NCI-H1694 (cell line): ENCODE data around the gene NFATC2.
"Not testable (repeated sequence)": the region's sequence is repeated elsewhere in the genome, so short reads cannot be mapped to it uniquely, and the experiment has no call there.

ENCODE experiments used
- DNase-seq: peaks from one replicate; lab custom pipeline; 2025; lab: John Stamatoyannopoulos, UW

Gene NFATC2

GRCh38 chr20:51470499-51470820 is 72.1 kb downstream of the NFATC2 start:
- DNase-seq: no peak

- DNase-seq: no peak
Observed at GRCh38 chr20:51469578-51470498, 72.7 kb downstream of the NFATC2 start.

- DNase-seq: no peak
Observed at GRCh38 chr20:51469046-51469445, 73.5 kb downstream of the NFATC2 start.

DNA sequence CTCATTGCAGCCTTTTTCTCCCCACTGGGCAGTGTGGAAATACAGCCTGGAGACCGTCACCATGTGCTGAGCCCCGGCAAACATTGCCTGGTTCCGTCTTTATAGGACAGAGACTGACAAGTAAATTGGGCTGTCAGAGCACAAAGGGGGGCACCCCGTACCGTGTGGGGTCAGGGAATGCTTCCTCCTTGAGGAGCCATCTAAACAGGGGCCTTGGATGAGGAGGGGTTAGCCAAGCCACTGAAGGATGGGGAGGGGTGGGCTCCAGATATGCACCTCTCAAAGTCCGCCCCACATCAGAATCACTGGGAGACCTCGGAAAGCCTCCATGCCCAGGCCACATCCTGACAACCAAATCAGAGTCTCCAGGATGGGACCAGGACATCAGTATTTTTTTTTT is 73.9 kb downstream of the NFATC2 start:
- DNase-seq: no peak

DNA sequence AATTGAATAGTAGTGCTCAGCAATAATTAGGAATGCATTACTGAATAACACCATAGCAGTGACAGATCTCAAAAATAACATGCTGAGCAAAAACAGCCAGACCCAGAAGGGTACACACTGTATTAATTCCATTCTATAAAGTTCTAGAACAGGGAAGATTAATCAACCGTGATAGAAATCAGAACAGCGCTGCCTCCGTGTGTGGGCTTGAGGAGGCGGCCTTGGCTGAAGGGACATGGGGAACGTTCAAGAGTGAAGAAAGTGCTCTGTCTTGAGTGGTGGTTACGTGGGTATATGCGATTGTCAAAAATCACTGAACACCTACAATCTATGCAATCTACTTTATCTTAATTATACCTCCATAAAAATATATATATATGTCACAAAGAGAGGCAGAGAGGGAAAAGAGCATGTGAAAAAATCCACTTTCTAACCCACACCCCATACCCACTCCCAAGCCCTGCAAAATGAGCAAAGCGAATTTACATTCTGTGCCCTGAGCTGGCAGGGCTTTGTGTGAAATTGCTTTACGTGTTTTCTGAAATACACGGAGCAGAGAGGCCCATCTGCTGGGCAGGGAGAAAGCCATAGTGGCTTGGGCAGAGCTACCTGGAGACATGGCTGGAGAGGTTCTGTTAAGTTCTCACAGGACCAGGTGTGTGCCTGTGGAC is 74.4 kb downstream of the NFATC2 start:
- DNase-seq: no peak

- no peak for DNase-seq
Observed at GRCh38 chr20:51463998-51464397, 78.5 kb downstream of the NFATC2 start.

DNA sequence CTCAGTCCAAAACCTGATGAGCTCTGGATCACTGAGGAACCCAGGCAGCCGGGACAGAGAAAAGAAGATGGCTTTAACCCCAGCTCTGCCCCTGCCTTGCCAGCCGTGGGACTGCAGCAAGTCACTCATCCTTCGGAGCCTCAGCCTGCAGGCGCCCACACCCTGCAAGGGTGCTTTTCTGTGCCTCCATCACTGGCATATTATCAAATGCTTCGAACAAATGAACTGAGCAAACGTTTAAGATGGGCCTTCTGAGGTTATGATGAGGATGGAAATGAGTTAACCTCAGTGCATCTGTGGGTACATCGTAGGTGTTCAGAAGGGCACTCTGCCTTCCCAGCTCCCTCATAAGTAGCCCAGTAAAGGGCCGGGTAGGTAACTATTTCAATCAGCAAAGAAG is 79.0 kb downstream of the NFATC2 start:
- DNase-seq: no peak

DNA sequence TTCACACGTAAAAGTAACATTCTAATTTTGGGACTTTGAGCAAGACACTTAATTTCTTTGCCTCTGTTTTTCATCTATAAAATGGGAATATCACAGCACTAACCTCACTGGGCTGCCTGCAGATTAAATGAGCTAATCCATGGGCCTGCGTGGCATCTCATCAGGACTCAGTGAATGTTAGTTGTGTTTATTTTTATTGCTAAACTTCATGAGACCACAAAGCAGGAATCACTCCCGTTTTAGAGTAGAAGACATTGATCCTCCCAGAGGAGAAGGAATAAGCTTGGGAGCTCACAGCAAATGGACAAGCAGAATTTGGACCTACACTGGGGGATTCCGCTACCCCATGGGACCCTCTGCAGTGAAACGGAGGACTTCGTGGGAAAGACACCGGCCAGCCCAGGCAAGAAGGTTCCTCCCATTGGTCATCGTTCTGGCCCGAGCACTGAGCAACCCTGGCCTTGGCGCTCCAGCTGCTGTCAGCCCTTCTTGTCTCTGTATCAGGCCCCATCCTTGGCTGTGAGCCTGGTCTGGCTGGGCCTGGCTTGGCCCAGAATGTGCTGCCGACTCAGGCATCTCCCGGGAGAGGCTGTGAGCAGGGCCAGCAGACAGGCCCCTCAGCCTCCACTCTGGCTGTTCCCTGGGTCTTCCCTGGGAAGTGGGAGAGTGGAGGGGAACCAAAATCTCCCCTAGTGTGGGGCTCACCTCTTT is 79.8 kb downstream of the NFATC2 start:
- no peak for DNase-seq

- not testable (repeated sequence) for DNase-seq
Observed at GRCh38 chr20:51461846-51462245, 80.7 kb downstream of the NFATC2 start.

GRCh38 chr20:51461306-51461705 is 81.2 kb downstream of the NFATC2 start:
- DNase-seq: no peak

GRCh38 chr20:51460569-51461265 is 81.8 kb downstream of the NFATC2 start:
- DNase-seq: no peak

DNA sequence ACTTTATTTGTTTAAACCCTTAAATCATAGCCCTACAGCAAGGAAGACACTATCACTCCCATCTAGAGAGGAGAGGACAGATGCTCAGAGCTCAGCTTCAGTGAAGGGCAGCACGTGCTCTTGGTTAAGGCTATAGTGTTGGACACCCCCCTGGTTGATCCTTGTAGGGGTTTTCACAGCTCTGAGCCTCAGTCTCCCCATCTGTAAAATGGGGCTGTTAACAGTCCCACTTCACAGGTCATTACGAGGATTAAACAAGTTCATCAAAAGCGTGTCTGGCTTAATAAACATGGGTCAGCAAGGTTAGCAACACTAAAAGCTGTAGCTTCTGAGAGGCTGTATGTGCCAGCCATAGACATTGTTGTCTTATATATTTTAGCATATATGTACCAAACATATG is 82.4 kb downstream of the NFATC2 start:
- no peak for DNase-seq

GRCh38 chr20:51458751-51459439 is 83.6 kb downstream of the NFATC2 start:
- DNase-seq: no peak

DNA sequence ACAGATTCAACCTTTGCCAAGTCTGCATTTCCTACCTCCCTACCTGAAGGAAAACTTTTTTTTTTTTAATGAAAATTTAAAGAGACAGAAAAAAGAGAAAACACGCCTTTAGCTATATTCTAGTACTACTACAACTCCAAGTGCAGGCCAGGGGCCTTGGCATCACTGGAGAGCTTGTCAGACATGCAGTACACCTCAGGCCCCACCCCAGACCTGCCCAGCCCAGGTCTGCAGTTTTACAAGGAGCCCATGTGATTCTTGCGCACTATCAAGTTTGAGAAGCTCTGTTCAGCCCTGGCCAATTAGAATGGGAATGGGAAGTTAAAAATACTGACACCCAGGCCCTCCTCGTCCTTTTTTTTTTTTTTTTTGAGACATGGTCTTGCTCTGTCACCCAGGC is 85.0 kb downstream of the NFATC2 start:
- DNase-seq: no peak

DNA sequence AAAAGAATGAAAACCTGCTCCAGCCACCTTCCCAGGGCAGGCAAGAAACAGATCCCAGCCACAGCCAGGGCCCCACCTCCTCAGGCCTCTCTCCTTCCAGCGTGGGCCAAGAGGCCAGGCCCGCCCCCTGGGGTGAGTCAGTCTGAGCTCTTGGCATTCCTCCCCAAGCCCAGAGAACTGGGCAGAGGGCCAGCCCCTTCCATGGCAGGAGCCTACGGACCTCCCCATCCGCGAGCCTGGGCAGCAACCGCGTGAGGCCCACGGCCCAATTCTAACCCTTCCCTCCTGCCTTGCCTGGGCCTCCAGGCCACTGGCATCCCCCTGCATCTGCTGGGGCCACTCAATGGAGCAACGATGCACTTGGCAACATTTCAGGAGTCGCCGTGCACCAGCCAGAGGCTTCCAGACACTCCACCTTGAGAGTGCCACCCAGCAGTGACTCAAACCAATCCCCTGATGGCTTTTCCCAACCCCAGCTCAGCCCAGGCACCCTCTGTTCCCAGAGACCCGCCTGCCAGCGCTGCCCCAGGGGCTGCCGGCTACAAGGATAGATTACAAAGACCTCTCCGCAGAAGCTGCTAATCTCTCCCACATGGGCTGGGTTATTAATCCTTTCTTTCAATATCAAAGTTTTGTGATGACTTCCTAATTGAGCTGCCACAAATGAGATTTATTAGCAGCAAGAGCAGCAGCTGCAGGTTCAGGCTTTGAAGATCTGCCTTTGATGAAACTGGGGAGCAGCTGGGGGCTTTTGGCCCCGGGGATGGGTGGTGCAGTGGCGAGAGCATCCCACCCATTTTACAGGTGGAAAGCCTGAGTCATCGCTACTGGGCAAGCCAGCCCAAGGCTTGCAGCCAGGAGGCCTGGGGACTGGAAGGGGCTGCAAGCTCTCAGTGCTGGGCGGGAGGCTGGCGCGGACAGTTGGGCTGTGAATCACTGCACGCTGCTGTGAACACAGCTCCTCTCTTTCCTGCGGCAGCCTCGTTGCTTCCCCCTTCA is 85.7 kb downstream of the NFATC2 start:
- peak; percentile 55 for DNase-seq

DNA sequence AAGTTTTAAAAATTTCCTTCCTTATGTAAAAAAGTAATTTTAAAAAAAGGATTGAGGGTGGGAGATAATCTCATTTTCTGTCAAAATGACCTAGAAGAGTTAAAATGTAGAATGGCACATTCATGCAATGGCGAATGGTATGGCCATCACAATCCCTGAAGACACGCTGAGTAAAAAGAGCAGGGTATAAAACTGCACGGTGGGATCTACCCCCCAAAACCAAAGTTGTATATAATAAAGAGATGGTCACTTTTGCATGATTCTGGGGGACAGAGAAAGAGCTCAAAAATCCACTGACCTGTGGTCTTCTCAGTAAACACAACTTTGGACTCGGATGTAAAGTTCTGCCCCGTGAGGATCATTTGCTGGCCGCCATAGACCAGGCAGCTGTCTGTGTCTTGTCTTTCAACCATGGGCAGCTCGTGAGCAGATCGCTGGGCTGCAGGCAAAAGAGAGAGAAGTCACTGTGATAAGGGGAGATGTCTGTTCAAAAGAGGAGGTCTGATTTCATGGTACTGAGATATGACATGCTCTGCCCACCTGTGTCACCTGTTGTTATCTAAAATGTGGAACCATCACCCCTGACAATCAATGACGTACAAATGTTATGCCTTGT is 88.2 kb downstream of the NFATC2 start:
- DNase-seq: no peak

GRCh38 chr20:51452734-51453365 is 89.7 kb downstream of the NFATC2 start:
- no peak for DNase-seq

- no peak for DNase-seq
Observed at GRCh38 chr20:51452091-51452613, 90.4 kb downstream of the NFATC2 start.

GRCh38 chr20:51451484-51451883 is 91.0 kb downstream of the NFATC2 start:
- DNase-seq: no peak
